T-helper 22 cell (primary cell): ENCODE measurements around the gene NOVA2.
A peak's percentile ranks its signal among the peaks of the same experiment; 100 is the strongest.

ENCODE experiments used
- DNase-seq: peaks from one replicate; pipeline ENCODE4 v3.0.0-alpha.2; 2020; ENCODE audit warnings: low read depth

NOVA2 gene, protein sequence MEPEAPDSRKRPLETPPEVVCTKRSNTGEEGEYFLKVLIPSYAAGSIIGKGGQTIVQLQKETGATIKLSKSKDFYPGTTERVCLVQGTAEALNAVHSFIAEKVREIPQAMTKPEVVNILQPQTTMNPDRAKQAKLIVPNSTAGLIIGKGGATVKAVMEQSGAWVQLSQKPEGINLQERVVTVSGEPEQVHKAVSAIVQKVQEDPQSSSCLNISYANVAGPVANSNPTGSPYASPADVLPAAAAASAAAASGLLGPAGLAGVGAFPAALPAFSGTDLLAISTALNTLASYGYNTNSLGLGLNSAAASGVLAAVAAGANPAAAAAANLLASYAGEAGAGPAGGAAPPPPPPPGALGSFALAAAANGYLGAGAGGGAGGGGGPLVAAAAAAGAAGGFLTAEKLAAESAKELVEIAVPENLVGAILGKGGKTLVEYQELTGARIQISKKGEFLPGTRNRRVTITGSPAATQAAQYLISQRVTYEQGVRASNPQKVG

DNA sequence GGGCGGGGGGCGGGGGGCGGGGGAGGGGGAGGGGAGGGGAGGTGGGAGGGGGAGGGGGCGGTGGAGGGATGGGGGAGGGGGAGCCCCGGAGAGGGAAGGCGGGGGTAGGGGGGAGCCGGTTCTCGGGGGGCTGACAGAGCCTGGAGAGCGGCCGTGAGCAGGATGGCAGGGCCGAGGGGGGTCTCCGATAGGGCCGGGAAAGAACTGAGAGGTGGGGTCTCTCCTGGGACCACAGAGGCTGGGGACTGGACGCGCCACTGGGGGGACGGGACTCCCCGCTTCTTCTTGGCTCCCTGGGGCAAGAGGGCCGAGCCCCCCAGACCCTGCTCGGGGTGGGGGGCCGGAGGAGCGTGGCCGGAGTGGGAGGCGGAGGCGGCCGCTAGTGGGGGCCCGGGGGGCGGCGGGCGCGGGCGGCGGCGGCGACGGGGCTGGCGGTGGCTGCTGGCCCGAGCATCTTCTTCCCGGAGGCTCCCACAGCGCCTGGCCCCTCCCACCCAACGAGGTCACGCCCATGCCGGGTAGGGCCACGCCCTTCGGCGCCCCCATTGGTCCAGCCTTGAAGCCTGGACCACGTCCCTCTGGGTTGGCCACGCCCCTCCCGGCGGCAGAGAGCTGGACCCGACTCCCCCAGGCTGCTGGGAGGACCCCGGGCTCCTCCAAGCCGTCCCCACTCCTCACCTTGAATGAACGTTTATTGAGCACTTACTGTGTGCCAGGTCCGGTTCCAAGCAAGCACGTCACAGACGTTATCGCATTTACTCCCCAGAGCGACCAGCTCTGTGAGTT is at the start of gene NOVA2:
Gene NOVA2, minus strand, starts transcription at position 313 of the 786 bp plus-strand sequence. CDS start 514 bp downstream, outside the sequence.
- DNase-seq, result no peak

DNA sequence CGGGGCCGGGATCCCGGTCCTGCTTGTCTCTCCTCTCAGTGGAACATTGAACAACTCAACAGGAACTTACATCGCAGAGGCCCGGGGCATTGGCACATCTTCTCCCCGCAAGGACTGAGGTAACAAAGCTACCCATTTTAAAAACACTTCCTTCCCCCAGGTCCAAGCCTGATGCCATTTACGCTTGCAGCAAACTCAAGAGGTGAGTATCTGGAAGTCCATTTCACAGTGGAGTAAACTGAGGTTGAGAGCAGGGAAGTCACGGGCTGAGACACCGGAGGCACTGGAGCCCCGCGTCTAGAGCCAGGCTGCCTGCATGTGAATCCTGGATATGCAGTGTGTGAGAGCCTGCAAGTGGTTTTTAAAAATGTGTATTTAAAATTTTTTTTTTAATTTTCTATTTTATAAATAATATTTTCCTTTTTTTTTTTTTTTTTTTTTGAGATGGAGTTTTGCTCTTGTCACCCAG is 49.7 kb upstream of the NOVA2 start:
- no peak for DNase-seq

DNA sequence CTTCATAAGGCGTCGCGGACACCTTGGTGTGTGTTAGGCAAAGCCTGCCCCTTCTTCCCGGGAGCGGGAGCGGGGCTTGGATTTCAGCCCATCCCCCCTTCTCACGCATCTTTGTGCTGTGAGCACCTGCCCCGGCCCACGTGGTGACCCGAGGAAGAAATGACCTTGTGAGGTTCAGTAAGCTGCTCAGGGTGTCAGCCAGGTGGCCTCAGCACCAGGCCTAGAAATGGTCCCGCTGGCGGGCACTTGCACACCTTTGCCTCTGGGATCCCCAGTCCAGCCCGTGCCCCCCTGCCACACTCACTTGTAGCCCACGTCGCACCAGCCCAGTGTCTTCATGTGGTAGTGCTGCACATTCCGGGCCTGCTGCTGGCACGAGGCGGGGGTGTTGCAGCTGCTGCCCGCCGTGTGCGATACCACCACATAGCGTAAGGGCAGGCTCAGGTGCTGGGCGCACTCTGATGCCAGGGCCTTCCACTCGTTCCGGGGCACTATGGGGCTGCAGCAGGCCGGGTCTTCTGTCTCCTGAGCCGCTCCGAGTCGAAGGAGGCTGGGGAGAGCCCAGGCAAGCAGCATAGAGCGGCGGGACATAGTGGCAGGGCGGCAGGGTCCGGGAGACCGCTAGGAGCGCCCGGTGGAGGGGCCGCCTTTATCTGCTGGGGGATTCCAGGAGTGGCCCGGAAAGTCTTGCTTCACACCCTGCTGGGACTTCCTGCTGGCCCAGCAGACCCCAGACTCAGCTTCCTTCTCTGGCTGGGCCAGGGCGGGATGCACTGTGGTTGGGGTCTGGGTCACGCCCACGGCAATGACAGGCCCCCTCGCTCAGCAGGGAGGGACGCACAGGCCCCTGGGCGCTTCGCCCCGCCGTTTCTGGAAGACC is 49.0 kb upstream of the NOVA2 start, which contains the start of gene PGLYRP1:
Gene PGLYRP1, minus strand, starts transcription at position 623 of the 880 bp plus-strand sequence. Its CDS starts 32 bp downstream, at position 591.
- DNase-seq, result no peak

DNA sequence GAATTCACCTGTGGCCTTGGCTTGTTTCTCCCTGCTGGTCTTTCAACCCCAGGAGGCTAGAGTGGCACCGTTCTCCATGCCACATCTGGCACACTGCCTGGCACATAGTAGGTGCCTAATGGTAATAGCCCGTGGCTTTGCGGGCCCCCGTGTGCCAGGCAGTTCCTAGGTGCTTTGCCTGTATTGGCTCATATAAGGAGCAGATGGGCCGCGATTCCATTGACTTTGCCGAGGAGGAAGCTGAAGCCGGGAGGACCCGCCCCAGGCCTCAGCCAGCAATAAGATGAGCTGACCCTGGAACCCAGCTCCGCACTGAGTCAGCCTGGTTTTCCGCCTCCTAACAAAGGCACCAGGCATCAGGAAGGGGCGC is 48.4 kb upstream of the NOVA2 start:
- no peak for DNase-seq

DNA sequence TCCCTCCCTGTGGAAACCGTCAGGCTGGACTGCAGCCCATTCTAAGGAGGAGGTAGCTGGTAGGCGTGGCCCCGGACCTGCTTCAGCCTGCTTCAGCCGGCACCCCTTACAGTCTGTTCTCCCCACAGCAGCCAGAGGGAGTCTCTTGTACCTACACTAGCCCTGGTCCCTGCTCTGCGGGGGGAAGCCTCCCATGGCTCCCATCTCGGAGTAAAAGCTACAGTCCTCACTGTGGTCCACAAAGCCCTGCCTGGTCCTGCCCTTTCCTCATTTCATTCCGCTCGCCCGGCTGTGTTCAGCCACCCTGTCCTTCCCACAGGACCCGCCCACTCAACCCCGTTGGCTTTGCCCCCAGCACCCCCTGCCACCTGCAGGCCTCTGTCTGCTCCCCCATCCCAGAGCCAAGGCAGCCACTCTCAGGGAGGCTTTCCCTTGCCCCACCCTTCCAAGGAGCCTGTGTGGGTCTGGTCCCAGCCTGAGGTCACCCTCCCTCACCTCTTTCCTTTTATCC is 47.9 kb upstream of the NOVA2 start:
- DNase-seq, result no peak

DNA sequence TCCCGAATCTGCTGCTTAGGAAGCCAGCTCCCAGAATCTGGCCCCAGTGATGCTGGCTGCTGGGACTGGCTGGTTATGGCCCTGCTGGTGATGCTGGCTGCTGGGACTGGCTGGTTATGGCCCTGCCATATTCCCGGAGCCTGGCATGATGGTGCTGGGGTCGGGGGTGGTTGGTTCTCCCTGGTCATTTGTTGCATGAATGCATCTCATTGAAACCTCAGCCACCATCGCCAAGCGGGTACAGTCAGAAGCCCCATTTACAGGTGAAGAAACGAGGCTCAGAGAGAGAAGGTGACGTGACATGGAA is 47.1 kb upstream of the NOVA2 start:
- no peak for DNase-seq

DNA sequence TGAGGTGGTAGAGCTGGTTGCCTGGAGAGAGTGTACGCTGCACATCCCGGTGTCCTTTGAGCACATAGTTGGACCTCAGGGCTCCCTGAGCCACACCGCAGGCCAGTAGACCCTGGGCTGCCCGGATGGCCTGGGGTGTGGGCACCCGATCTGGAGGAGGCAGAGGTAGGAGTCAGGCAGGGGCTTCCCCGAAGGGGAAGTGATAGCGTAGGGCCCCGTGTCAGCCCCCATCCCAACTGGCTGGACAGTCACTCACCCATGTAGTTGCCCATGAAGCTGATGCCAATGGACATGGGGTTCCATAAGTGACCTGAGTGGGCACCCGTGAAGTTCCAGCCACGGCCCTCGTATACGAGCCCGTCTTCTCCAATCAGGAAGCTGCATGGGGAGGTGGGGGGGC is 45.6 kb upstream of the NOVA2 start:
- no peak for DNase-seq

DNA sequence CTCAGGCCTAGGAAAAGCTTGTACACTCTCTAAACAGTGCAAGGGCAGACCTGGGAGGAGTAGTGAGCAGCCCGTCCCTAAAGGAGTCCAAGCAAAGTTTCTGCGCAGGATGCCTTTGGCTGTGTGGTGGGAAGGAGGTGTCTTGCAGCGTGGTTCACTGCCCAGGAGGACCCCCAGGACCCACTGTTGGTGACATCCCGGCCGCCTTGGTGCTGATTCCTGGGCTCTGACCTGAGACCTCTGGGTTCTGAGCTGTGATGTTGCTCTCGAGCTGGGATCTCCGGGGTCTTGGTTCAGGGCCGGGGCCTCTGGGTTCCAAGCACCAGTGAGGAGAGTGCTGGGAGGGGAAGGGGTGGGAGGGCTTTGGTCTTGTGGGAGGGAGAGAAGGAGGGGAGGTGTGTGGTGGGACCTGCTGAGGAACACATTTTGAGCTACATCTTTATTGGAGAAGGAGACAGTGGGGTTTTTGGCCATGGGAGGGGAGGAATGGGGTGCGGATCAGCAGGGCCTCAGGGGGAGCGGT is 45.1 kb upstream of the NOVA2 start:
- DNase-seq, result no peak

DNA sequence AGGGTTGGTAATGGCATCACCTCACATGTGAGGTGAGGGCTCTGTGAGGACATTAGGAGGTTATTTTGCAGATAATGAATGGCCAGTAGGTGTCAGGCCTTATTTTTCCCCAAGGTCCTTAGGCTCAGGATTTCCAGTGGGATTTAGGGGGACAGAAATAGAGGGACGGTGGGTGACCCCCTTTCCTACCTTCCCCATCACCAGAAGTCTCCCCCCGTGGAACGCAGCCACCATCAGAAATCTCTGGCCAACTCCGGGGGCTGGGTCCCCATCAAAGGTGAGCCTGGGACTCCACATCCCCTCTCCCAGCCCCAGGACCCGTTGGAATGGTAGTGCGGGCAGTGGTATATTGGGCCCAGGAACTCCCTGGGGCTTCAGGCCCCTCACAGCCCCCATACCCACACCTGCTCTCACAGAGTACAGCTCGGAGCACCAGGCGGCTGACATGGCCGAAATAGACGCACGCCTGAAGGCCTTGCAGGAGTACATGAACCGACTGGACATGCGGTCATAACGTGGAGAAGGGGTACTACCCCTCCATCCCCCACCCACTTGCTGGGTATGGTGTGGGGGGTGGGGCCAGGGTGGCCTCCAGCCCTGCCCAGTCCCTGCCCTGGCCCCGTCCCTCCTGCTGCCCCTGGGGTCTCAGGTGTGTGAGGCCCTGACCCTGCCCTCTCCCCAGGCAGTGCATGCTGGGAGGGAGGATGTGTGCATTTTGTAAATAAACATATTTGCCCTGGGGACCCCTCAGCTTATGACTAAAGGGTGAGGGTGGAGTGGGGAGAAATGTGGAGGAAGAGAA is 44.4 kb upstream of the NOVA2 start:
- DNase-seq, result no peak

DNA sequence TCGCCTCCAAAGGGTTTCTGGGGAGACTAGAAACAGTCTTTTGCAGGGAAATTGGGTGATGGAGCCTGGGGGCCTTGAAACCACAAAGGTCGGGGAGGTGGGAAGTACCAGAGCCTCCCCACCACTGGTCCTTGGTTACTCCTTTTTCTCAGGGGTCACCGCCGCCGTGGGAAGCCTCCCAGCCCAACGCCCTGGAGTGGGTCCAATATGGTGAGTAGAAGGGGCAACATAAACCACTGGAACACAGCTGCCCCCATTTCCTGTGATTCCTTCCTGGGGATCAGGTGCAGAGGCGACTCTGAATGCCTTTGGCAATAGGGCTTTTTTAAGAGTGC is 43.4 kb upstream of the NOVA2 start:
- no peak for DNase-seq

DNA sequence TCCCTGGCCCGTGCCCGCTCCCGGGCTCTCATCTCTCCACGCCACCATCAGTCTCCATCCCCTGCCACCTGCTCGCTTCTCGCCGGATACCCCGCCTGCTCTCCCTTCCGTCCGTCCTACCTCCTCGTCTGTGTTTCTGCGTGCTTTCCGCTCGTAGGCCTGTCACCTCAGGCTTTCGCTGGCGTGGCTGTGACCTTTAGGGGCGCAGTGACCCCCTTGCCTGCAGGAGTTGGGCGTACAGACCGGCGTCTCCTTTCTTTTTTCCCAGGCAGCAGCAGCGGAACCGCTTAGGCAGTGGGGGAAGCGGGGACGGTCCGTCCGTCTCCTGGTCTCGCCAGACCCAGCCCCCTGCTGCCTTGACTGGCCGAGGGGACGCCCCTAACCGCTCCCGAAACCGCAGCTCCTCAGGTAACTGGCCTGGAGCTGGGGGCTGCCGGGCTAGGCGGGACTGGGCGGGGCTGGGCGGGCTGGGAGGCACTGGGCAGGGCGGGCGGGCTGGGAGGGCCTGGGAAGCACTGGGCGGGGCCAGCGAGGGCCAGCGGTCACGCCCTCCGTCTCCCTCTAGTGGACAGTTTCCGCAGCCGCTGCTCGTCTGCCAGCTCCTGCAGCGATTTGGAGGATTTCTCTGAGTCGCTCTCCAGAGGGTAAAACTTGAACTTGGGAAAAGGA is 42.9 kb upstream of the NOVA2 start:
- peak; percentile 65 for DNase-seq

DNA sequence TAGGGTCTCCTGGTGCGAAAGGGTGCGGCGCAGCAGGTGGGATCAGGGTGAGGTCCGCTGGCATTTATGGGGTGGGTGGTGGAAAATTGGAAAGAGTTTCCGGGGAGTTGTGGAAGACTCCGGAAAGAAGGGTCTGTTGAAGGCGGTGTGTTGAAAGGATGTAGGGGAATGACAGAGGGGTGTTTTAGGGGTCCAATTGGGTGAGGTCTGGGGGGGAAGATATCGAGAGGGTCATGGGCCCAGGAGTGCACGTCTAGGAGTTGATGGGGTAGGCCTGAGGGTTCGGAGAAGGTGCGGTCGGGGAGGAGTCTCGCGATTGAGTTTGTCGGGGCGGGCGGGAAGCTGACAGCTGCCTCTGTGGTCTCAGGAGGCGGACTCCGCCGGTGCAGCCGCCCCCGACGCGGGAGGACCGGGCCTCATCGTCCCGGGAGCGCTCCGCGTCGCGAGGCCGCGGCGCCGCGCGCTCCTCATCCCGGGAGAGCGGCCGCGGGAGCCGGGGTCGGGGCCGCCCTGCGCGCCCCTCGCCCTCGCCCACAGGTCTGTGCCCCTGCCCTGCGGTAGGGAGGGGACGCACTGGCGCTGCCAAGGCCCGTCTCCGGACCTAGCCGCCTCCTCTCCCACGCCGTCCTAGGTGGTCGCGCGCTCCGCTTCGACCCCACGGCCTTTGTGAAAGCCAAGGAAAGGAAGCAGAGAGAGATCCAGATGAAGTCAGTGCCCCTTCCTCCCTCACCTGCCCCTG is 42.2 kb upstream of the NOVA2 start:
- peak; percentile 39 for DNase-seq

DNA sequence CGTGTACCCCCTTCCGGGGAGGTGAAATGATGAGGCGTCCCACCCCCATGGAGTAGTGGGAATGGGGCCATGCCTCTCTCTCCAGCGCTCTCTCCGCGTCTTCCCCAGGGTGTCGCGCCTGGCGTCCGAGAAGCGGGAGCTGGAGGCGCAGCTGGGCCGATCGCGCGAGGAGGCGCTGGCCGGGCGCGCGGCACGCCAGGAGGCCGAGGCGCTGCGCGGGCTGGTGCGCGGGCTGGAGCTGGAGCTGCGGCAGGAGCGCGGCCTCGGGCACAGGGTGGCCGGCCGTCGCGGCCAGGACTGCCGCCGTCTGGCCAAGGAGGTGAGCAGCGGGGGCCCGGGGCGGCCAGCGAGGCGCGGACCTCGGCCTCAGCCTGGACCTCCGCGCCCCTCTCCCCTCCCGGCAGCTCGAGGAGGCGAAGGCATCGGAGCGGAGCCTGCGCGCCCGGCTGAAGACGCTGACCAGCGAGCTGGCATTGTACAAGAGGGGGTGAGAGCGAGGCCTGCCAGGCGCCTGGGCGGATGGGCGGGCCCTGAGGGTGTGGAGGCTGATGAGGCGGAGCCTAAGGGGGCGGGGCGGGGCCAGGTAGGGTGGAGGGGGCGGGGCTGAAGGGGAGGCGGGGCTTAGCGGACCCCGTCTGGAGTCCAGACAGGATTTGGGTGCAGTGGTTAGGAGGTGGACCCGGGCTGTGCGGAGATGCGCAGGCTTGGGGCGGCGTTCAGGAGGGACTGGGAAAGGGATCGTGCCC is 41.4 kb upstream of the NOVA2 start:
- peak; percentile 45 for DNase-seq

DNA sequence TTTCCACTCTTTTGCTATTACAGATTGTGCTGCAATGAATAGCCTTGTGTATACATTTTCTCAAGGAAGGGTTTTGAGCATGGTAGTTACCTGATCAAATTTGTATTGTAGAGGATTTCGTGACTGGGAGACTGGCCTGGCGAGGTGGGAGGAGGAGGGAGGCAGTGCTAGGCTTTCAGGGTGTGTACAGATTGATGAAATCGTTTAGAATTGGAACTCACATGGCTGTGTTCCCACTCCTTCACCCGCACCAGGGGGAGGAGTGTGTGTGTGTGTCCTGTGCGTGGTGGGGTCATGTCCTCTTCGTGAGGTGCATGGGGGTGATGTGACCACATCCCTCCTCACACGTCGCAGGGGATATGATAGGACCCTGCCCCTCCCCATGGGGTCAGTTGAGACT is 40.9 kb upstream of the NOVA2 start:
- DNase-seq, result no peak

DNA sequence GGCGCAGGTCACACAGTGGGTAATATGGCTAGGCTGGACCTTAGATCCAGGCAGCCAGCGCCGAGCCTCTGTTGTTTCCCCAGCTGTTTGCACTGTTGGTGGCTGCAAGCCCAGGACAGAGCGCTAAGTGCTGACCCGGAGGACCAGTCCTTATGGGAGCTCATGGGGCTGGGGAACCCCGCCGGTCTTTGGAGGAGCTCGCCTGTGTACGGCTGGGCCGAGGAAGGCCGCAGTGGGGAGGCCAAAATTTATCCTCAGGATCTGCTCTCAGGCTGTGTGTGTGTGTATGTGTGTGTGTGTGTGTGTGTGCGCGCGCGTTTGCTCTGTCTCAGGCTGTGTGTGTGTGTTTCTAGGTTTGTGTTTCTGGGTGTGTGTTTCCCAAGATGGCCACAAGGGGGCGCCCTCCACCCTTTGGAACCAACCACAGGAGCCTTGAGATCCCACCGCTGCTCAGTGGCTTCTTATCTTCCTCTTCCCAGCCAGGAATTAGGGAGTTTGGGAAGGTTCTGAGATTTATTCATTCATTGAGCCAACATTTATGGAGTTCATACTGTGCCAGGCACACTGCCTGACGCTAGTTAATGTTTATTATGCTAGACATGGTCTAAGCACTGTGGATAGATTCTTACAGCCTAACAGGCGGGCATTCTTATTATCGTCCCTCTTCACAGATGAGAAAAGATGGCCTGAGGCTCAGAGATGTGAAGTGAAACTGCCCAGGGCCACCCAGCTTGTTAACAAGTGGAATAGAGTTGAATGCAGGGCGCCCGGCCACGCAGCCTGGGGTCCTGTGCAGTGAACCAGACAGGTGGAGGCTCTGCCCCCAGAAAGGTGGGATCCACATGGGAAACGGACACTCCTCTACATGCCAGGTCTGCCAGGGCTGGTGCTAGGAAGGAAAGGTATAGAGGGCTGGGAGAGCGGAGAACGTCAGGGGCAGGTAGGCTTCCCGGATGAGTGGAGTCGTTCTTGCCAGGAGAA is 36.2 kb upstream of the NOVA2 start:
- DNase-seq, result peak; percentile 19

DNA sequence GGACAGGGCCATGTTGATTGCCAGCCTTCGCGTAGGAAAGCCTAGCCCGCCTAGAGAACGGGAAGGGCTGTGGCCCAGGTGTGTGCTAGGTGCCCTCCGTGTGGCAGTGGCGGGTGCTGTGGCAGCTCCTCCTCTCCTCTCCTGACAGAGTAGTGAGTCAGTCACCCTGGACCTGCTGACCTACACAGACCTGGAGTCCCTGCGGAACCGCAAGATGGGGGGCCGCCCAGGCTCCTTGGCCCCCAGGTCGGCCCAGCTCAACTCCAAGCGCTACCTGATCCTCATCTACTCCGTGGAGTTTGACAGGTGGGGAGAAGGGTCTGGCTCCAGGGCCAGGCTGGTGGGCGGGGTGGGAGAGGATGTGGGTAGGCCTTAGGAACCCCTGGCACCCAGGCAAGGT is 32.7 kb upstream of the NOVA2 start:
- no peak for DNase-seq

DNA sequence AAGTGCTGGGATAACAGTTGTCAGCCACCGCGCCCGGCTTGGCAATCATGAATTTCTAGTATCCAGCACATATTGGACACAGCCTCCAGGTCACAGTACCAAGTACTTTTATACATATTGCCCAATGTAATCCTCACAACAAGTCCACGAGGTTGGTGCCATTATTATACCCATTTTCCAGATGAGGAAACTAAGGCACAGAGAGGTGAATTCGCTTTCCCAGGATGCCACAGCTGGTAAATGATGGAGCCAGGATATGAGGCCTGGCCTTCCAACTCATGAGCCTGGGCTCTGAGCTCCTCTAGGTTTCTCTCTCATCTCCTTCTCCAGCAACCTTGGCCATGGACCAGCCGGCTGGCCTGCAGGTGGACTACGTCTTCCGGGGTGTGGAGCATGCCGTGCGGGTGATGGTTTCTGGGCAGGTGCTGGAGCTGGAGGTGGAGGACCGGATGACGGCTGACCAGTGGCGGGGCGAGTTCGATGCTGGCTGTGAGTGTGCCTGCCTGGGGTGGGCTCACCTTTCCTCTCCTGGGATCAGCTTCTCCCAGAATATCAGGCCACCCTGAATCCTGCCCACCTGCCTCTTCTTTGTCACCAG is 29.1 kb upstream of the NOVA2 start:
- no peak for DNase-seq
